Hematopoietic multipotent progenitor cell (in vitro differentiated cells): ENCODE data around the gene ZNF280D. TPM values are rescaled to one million over a fixed set of nuclear protein-coding genes. Genes with fewer than 3 reads are reported as not detected.

ENCODE experiments used
- small RNA-seq: library from RNA; depleted of rRNA; stranded (forward); fragments of <200 nt; gene quantifications from one replicate; pipeline ENCODE3, GENCODE V24; 2012
- total RNA-seq: library from RNA; depleted of rRNA; stranded (reverse); fragments of >200 nt; gene quantifications from one replicate; pipeline ENCODE4 v1.2.3, GENCODE V29; 2012

ZNF280D gene
- total RNA-seq, 1 donor: 17.5 TPM

Small RNA genes lying within 50 kb of the gene (small RNA-seq; reads per million reads assigned to genes)
- not detected for gene RF00019

Other genes starting within 250 kb of the ZNF280D start
- 119 TPM for gene TCF12, start 185.1 kb upstream of the ZNF280D start, total RNA-seq